ENCODE results near the gene EFCAB6.

DNA sequence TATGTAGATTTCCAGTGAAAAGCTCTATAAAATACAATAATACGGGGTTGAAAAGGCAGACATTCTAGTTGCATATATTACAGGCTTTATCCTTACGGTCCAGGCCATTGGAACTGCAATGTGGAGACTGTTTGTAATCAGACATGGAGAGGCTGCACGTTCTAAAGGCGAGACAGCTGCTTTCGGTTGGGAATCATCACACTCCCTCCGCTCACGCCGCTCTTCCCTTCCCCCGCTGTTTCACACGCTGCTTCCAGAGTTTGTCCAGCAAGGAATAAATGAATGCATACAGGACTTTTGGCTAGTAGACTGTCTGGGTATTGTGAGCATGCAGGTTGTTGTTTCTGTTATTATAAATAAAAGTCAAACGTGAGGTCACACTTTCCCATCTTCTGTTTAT lies 13.5 kb upstream of the EFCAB6 start:
- TF ChIP-seq, protein P1, sequence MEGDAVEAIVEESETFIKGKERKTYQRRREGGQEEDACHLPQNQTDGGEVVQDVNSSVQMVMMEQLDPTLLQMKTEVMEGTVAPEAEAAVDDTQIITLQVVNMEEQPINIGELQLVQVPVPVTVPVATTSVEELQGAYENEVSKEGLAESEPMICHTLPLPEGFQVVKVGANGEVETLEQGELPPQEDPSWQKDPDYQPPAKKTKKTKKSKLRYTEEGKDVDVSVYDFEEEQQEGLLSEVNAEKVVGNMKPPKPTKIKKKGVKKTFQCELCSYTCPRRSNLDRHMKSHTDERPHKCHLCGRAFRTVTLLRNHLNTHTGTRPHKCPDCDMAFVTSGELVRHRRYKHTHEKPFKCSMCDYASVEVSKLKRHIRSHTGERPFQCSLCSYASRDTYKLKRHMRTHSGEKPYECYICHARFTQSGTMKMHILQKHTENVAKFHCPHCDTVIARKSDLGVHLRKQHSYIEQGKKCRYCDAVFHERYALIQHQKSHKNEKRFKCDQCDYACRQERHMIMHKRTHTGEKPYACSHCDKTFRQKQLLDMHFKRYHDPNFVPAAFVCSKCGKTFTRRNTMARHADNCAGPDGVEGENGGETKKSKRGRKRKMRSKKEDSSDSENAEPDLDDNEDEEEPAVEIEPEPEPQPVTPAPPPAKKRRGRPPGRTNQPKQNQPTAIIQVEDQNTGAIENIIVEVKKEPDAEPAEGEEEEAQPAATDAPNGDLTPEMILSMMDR (IDR thresholded peaks at IDR 0.05): no peak
- TF ChIP-seq POLR2AphosphoS5 (IDR thresholded peaks at IDR 0.05): no peak
- no peak for TF ChIP-seq POLR2A (IDR thresholded peaks at IDR 0.05; ENCODE audit: low read depth)
- TF ChIP-seq EP300 (IDR thresholded peaks at IDR 0.05): no peak
